ENCODE results near the gene FOSL2.

Gene FOSL2

DNA sequence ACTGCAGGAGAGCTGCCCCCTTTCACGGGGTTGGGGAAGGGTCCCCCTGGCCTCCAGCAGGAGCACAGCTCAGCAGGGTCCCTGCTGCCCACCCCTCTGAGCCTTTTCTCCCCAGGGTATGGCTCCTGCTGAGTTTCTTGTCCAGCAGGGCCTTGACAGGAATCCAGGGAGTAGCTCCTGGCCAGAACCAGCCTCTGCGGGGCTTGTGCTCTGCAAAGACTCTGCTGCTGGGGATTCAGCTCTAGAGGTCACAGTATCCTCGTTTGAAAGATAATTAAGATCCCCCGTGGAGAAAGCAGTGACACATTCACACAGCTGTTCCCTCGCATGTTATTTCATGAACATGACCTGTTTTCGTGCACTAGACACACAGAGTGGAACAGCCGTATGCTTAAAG, 21.2 kb downstream of the FOSL2 start:
- DNase-seq = no peak

DNA sequence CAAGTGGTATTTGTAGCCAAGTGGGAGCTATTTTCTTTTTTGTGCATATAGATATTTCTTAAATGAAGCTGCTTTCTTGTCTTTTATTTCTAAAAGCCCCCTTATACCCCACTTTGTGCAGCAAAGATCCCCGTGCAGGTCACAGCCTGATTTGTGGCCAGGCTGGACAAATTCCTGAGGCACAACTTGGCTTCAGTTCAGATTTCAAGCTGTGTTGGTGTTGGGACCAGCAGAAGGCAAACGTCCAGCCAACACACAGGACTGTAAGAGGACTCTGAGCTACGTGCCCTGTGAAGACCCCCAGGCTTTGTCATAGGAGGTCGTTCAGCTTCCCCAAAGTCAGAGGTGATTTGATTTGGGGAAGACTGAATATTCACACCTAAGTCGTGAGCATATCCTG, 21.9 kb downstream of the FOSL2 start:
- DNase-seq = no peak

DNA sequence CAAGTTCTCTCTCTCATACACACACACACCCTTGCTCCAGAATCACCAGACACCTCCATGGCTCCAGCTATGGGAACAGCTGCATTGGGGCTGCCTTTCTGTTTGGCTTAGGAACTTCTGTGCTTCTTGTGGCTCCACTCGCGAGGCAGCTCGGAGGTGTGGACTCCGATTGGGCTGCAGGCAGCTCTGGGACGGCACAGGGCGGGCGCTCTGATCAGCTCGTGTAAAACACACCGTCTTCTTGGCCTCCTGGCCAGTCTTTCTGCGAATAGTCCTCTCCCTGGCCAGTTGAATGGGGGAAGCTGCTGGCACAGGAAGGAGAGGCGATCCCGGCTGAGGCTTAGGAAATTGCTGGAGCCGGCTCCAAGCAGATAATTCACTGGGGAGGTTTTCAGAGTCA, 22.4 kb downstream of the FOSL2 start:
- no peak for DNase-seq

DNA sequence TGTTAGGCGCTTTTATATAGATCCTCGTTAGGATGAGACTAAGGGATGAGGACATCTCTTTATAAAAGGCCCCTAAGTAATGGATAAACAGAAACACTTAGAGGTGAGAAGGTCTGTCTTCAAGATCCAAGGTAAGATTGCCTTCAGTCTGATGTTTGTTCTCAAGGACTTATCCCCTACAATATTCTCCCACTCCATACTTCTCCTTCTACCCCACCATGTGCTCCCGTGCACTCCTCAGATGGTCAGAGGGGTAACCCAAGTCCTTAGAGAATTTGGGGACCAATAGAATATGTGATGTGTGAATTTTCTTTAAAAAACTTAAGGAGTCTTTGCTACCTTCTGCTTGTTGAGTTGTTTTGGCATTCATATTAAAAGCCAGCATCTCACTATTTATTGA, 23.1 kb downstream of the FOSL2 start:
- DNase-seq = no peak

DNA sequence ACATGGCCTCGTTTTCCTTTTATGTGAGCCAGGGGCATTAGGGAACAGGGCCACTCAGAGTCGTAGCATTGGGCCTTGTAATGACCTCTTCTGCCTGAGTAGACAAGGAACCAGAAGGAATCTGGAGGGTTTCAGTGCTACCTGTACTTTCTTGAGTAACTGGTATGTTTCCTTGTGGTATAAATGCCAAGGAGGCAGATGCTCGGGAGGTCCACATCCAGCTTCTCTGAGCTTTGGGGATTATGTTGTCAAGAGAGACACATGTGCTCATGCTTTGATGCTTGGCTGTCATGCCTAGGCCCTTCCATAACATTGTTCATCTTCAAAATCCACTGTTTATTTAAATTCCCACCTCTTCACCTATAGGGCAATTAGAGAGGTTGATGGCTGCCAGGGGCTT, 26.3 kb downstream of the FOSL2 start:
- DNase-seq = no peak

DNA sequence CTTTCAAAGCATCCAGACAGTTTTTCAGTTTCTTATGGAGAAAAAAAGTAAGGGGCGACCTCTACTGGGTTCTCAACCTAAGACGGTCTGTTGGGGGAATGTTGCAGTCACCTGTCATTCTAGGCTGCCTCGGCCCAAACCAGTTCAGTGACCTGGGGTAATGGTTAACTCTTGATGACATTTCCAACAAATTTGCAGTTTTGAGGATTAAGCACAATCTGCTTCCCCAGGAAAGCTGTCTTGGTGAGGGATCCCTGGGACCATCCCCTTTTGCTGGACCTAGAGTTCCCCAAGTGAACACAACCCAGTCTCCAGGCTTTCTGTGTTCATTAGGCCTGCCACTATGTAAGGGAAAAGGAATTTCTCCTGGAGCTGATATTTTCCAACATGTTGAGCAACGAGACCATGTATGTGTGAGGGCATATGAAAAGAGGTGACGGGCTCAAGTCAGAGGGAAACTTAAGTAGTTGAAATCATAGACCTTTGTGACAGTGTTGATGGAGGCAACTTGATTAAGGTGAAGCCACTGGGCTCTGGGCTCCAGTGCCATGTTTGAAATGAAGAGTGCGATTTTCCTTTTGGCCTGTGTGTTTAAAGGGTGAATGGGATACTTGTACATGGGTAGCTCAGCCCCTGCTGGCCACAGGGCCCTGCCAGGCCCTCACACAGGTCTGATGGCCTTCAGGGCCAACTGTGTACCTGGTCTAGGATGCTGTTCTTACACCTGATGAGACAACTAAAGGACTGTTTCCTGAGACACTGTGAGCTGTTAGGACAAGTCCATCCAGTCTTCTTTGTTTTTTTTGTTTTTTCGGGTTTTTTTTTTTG, 27.0 kb downstream of the FOSL2 start:
- no peak for DNase-seq

DNA sequence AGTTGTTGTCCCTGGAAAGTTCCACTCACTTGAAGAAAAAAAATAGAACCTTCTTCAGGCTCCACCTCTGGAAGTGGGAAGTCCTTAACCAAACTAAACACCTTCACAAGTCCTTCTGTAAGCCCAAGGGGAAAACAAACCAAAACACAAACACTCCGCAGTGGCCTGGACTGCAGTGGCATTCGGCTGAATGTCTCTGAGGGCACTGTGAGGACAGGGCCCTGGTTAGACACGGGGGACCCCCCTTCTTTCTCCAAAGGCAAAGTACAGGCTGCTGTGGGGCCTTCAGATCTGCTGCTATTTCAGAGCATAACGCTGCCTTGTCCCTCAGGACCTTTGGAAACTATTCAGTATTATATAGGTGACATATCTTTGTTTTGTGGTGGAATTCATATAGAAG, 28.1 kb downstream of the FOSL2 start:
- DNase-seq = no peak

DNA sequence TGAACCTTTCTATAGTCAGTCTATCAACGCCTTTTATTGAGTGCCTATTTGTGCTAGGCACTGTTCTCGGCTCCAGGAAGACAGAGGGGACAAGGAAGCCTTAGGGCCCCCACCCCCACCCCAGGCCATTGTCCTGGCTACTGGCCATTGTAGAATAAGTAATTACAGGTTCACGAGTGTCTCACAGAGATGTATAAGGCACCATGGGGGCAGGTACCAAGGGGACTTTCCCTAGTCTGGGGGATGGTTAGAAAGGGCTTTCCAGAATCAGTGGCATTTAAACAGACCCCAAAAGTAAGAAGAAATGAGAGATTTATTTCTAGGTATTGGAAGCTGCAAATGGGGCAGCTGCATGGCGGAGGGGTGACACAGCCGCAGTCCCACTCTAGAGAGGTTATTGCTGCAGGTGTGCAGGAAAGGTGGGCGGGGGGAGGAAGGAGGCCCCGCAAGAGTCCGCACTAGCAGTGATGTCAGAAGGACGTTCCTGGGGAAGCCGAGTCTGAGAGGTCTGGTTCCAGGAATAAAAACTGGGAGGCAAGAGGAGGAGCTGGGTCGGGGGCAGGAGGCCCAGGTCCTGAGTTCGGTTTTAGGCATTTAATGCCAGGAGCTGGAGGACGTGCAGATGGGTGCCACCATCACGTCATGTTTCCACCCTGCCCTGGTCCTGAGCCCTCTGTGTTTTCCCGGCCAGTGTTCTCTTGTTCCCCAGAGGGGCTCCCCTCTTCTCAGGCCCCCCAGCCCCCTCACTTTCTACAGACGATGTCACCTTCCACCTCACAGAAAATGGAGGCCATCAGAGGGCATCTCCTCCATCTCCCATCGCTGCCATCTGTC, 30.5 kb downstream of the FOSL2 start:
- no peak for DNase-seq

DNA sequence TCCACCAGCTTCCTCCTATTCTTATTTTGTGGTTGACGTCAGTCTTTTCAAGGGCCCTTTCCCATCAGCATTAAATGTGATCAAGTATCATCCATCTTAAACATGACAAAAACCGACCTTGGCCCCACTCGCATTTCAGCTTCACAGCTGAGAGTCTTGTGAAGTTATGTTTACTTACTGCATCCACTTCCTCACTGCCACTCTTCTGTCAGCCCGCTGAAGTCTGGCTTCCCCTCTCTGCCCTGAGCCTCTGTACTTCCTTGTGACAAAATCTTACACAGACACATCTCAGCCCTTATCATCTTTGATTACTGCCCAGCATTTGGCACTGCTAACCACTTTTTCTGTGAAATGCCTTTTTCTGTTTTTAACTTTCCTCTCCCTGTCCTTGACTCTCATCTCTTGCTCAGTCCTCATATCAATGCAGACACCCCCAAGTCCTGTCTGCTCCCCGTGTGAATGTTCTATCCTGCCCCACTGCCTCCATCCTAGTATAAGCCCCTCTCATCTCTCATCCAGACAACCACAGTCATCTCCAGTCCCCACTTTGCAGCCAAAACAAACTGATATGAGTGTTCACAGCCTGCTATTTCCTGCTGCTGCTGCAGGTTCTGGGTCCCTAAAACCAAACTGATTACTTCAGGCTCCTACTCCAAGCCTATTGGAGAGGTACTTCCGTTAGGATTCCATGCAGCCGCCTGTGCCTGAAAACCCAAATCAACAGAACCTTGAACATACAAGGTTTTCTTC, 31.4 kb downstream of the FOSL2 start:
- peak; percentile 31 for DNase-seq

DNA sequence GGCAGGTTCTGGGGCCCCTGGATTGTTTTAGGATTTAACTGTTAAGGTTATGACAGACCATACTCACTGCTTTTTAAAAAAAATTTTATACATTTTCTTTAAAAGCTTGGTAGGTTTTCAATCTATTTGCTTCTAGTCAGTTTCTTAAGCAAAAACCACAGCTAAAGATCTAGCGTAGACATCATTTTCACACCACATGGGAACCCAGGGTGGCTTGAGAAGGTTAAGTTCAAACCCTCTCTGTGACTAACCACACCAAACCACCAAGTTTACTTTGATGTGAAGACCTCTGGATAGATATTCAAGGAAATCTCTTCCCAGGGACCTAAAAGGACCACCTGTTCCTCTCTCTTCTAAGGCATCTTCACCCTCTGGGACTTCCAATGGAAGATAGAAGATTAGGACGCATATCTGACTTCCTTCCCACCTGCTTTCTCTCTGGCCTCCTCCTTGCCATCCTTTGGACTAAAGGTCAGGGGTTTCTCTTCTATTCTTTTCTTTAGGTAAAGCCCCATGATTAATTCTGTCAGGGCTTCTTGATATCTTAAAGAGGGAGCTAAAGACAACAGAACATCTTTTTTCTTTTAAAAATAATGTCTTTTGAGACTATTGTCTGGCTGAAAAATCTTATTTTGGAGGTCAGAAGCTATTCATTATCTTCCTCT, 32.3 kb downstream of the FOSL2 start:
- no peak for DNase-seq

DNA sequence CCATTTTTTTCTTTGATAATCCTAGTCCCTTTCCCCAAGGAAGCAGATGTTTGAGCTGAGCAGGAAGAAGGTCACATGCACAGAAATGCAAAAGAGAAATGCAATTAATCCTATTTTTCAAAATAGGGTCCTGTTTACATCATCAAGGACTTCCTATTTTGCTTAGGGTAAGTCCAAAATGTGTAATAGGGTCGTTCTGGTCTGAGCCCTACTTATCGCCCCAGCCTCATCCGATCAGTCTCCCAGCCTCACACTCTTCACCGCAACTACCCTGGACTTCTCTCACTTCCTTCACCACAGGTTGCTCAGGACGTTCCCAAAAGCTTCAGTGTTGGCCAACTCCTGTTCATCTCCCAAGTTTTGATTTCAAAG, 32.8 kb downstream of the FOSL2 start:
- DNase-seq = no peak

DNA sequence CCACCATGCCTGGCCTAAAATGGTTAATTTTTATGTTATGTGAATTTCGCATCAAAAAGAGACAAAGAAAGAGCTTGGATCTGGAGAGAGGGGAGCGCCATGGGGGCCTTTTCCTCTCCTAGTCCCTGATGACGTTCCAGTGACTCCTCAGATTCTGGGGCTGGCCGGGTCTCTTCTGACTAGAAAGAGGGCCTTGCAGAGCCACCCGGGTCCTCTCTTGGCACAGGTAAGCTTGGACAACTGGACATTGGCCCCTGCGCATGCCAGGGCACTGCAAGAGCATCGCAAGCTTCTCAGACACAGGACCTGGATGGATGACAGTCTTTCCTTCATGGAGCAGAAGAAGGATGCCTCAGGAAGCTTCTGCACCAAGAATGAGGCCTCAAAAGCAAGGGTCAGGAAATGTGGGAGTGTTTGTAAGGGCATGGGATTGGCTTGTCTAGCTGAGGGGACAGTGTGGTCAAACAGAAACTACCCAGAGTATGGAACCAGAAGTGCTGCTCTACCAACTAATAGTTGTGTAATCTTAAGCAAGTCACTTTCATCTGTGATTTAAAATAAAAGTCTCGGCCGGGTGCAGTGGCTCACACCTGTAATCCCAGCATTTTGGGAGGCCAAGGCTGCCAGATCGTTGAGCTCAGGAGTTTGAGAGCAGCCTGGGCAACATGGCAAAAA, 35.2 kb downstream of the FOSL2 start:
- no peak for DNase-seq

DNA sequence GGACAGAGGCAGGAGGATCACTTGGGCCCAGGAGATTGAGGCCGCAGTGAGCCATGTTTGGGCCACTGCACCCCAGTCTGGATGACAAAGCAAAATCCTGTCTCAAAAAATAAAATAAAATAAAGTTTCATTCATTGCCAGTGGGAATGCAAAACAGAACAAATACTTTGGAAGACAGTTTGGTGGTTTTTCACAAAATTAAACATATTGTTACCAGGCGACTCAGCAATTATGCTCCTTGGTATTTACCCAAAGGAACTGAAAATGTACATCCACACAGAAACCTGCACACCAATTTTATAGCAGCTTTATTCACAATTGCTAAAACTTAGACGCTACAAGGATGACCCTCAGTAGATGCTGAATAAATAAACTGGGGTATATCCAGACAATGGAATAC, 35.8 kb downstream of the FOSL2 start:
- DNase-seq = no peak

DNA sequence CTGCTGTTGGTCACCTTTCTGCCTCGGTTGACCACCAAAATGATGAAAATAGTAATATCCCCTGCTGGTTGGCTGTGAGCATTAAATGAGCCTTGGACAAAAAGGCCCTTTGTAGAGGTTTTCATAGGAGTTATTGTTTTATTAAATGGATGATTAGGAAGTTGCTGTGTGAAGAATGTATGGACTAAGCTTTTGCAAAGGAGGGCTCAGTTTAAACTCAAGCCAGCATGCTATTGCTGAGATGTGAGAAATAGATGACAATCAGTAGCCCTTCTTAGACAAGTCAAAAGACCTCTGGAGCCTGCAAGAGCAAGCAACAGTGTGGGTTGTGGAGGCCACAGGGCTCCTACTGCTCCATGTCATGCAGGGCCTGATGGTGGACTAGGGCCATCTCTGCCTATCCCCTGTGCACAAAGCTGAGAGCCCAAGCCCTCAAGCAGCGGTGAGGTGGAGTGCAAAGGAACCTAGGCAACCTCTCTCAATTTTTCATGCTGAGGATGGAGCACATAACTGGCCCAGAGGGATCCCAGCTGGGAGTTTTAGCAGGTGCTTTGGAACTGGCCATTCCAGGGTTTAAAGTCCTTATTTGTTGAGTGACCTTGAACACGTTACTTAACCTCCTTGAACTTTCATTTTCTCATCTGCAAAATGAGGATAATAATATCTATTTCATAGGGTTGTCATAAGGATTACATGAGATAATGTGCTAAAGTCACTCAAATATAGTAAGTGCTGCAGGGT, 37.1 kb downstream of the FOSL2 start:
- no peak for DNase-seq

DNA sequence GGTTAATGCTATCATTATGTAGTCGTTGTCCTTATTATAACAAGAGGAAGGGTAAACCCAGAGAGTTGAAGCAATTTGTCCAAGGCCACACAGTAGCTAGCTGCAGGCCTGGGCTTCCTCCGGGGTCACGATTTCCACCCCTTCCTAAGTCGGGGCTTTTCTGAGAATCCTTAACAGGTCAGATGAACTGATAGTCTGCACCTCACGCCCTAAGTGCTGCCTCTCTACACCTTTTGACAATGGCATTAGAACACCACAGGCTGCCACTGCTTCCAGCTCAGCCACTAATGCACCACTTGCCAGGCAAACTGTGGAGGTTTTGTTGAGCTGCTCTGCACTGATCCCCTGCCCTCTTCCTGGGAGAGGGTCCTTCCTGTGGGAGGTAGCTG, 37.7 kb downstream of the FOSL2 start:
- DNase-seq = no peak

DNA sequence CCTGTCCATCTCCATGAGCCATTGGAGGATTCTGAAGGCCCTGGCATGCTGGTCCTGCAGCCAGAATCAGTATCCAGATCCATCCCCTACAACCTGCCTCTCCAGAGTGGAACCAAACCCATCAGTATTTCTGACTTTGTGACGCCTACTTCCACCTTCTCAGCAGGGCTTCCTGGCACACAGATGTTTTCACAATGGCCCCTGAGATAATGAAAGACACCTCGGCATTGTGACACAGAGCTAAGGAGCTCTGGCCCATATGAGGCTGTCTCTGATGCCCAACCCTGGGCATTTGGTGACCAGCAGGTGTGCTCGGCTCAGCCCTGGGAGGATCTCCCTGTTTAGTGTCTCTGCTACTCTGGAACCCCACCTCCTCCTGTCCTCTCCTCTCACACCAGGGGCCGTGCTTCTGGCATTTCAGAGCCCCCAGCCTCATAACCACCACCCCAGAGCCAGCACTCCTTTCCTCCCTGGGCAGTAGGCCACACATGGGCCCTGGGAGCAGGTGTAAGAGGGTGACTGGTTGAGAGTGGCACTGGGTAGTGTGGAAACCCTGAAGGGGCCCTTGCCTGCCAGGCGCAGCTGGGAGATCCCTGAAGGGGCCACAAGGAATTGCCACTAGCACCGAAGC, 38.2 kb downstream of the FOSL2 start:
- DNase-seq = no peak

DNA sequence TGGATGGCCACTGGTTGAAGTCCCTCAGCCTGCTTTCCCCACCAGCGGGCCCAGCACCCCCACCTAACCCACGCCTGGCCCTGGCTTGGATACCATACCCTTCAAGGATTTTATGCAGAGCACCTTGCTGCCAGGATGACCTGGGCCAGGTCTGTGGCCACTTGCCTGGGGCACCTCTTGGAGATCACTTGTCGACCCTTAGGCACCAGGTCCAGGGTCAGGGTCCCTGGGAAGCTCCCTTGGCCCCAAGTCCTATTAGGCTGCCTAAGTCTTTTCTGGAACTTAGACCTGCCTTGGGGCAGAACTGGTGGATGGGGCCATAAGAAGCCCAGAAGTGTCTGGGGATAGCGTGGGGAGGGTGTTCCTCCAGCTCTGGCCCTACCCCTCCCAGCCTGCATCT, 39.1 kb downstream of the FOSL2 start:
- DNase-seq = no peak

DNA sequence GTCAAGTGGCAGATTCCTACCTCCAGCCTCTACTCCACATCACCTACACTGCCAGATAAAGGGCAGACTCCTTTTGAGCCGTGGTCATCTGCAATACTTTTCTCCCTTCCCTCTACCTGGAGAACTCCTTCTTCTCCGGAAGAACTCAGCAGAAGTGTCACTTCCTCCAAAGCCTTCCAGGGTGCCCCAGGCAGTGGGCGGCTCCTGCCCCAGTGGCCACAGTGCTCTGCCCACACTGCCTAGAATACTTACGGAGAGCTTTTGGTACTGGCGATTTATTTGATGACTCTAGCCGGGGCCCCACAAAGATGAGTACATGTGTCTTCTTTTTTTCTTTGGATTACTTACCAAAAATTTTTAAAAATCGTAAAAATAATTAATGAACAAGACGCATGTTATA, 39.7 kb downstream of the FOSL2 start:
- no peak for DNase-seq

DNA sequence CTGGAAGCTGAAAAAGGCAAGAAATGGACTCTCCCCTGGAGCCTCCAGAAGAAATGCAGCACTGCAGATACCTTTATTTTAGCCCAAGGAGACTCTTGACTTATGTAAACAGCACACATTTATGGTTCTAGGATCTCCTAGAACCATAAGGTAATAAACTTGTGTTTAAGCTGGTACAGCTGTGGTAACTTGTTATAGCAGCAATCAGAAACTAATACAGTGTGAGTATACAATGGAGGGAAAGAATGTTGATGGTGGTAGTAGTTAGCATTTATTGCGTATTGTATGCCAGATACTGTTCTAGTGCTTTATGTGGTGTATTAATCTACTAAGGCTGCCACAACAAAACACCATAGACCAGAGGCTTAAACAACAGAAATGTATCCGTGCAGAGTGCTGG, 40.6 kb downstream of the FOSL2 start:
- DNase-seq = no peak

DNA sequence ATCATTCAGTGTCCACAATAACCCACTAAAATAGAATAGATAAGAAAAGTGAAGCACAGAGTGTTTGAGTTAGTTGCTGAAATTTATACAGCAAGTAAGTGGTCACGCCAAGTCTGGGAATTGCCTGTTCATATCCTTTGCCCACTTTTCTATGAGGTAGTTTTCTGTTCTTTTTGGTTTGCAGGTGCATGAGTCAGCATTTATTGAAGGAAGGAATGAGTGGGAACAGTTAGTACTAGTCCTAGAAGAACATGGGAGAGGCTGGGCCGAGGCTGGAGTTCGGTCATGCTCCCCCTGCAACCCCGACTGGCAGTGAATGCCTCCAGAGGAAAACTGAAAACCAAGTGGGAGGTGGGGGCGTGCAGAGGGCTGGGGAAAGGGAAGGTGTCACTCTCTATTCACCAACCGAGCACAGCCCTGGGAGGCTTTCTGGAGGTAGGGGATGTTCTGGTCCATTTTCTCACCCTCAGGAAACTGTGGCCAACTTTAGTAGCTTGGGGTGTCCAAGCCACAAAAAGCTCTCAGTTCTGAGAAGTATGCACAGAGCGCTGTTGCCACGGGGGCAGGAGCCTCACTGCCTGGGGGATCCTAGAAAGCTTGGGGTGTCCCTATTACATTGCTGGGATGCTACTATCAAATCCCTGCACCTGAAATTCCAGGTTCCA, 41.4 kb downstream of the FOSL2 start:
- DNase-seq = no peak

DNA sequence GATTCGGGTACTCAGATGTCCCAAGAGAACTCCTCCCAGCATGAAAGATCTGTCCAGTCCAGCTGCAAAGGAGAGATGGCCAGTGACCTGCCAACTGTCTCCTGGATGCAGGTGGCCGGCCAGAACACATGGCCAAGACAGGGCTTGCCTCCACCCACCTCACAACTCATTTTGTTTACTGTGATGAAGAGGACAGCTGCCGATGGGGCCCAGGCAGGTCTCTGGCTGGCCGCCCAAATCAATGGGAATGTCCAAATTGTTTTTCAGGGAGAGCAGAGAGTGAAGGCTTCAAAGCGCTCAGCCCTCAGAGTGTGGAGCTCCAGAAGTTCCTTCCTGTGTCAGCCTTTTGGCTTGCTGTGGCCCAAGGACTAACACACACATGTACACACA, 41.9 kb downstream of the FOSL2 start:
- no peak for DNase-seq

All from DMS153 (cell line).